HUES64 (cell line): ENCODE results near the gene AGBL5.
A peak's percentile ranks its signal among the peaks of the same experiment; 100 is the strongest.

Experiments used
- H3K27ac ChIP-seq: 2 replicates; pipeline ENCODE4 v1.7.0; 2013; ENCODE audit warnings: low read depth, low read length, inconsistent platforms
- H3K27me3 ChIP-seq: 2 replicates; pipeline ENCODE4 v1.6.1; 2013; ENCODE audit warnings: mild to moderate bottlenecking, low read length; ENCODE audit not compliant: insufficient read depth
- H3K36me3 ChIP-seq: 2 replicates; pipeline ENCODE4 v1.6.1; 2013; ENCODE audit warnings: mild to moderate bottlenecking, low read length; ENCODE audit not compliant: insufficient read depth
- H3K4me1 ChIP-seq: 2 replicates; pipeline ENCODE4 v1.6.1; 2013; ENCODE audit warnings: mild to moderate bottlenecking, low read length, moderate library complexity; ENCODE audit not compliant: insufficient read depth
- H3K4me3 ChIP-seq: 2 replicates; pipeline ENCODE4 v1.5.1; 2013; ENCODE audit warnings: mild to moderate bottlenecking, low read length, moderate library complexity
- H3K9ac ChIP-seq: 2 replicates; pipeline ENCODE4 v1.6.1; 2013; ENCODE audit warnings: mild to moderate bottlenecking, low read depth, low read length
- H3K9me3 ChIP-seq: 2 replicates; pipeline ENCODE4 v1.6.1; 2013; ENCODE audit warnings: low read depth, low read length; ENCODE audit not compliant: insufficient read depth
- WGBS: fragments of 150-250, 120-280 bp; methylation state at CpG from one replicate; pipeline ENCODE4 v1.1.7; 2013; ENCODE audit warnings: missing lambda C conversion rate; 5-methylcytosine and 5-hydroxymethylcytosine counted together

The AGBL5 gene

DNA sequence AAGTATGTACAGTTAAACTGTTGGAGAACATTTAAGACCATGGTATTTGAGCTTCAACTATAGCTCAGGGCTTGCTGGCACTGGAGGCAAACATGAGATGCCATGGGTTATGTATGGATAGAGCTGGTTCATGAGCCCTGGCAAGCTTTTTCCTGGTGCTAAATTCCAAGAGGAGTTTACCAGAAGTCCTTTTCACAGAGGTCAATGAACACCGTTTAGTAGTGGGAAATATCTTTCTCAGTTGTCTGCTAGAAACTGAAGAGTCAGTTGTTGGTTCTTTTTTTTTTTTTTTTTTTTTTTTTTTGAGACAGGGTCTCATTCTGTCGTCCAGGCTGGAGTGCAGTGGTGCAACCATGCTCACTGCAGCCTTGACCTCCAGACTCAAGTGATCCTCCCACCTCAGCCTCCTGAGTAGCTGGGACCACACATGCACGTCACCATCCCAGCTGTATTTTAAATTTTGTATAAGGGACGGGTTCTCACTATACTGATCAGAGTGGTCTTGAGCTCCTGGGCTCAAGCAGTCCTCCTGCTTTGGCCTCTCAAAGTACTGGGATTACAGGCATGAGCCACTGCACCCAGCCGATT lies 36.4 kb downstream of the AGBL5 start:
- H3K9me3 ChIP-seq = no peaks in the 10 kb centered on the region
- H3K36me3 ChIP-seq = no peaks in the 10 kb centered on the region
- 92% methylated on average over 5 of the region's 5 CpGs for WGBS
- H3K4me3 ChIP-seq = no peak overlapping the region
- H3K27me3 ChIP-seq = peaks cover 24% of the 10 kb centered on the region
- H3K4me1 ChIP-seq = 0 out of 2 replicates have a peak, but pooled peaks cover 5% of the 10 kb centered on the region
- no peak overlapping the region for H3K9ac ChIP-seq
- no peak overlapping the region for H3K27ac ChIP-seq

DNA sequence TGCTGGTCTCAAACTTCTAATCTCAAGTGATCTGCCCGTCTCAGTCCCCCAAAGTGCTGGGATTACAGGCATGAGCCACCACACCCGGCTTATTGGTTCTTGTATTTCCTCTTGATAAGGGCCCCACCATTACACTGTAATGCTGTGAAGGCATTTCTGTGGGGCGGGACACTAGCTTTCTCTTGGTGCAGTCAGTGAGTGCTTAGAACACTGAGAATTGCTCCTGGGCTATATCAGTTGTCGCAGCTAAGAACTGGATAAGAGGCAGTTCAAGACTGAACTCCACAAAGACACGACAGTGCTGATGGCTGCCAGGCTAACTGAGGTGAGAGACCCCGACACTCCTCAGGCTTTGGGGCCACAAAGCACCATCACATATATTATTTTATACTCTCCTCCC lies 37.2 kb downstream of the AGBL5 start:
- Histone ChIP-seq H3K9ac (no peak overlapping the region), H3K4me3 (no peak overlapping the region), H3K36me3 (no peaks in the 10 kb centered on the region), H3K9me3 (no peaks in the 10 kb centered on the region), H3K4me1 (0 out of 2 replicates have a peak, but pooled peaks cover 5% of the 10 kb centered on the region), H3K27me3 (peaks cover 24% of the 10 kb centered on the region), H3K27ac (no peak overlapping the region)
- WGBS = 90% methylated on average over 6 of the region's 6 CpGs

DNA sequence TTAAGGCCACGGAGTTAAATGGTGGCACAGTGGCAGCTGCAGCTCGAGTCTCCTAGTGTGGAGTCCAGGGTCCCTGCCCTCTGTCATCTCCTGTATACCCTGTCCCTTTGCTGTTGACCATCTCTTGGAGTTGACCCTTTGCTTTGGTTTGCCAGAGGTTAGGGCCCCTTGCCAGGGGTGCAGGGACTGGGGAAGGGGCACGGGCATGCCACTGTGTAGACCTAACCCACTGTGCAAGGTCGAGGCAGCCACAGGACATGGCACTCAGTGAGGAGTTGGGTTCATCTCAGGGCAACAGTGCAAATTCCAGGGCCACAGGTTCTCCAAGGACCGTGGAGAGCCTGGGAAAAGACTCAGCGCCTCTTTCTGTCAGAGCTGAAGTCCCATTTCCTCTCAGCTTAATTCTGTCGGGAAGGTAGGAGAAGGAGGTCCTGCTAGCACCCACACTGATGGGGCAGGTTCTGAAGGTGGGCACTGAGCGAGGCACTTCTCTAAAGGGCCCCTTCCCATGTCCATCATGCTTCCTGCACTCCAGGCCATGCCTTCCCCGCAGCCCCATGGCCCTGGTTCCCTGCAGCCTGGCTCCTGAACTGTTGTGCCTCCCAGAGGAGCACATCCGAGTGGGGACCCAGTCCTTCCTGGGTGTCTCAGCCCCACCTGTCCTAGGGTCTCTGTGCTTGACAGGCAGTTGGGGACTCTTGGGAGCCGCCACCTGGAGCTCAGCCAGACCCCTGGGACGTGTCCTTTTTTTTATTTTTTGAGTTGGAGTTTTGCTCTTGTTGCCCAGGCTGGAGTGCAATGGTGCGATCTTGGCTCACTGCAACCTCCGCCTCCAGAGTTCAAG lies 37.9 kb downstream of the AGBL5 start:
- H3K9ac ChIP-seq = no peak overlapping the region
- no peak overlapping the region for H3K4me3 ChIP-seq
- WGBS = 92% methylated on average over 14 of the region's 14 CpGs
- H3K36me3 ChIP-seq = no peaks in the 10 kb centered on the region
- H3K4me1 ChIP-seq = 0 out of 2 replicates have a peak, but pooled peaks cover 5% of the 10 kb centered on the region
- no peaks in the 10 kb centered on the region for H3K9me3 ChIP-seq
- H3K27me3 ChIP-seq = peaks cover 24% of the 10 kb centered on the region
- H3K27ac ChIP-seq = no peak overlapping the region

DNA sequence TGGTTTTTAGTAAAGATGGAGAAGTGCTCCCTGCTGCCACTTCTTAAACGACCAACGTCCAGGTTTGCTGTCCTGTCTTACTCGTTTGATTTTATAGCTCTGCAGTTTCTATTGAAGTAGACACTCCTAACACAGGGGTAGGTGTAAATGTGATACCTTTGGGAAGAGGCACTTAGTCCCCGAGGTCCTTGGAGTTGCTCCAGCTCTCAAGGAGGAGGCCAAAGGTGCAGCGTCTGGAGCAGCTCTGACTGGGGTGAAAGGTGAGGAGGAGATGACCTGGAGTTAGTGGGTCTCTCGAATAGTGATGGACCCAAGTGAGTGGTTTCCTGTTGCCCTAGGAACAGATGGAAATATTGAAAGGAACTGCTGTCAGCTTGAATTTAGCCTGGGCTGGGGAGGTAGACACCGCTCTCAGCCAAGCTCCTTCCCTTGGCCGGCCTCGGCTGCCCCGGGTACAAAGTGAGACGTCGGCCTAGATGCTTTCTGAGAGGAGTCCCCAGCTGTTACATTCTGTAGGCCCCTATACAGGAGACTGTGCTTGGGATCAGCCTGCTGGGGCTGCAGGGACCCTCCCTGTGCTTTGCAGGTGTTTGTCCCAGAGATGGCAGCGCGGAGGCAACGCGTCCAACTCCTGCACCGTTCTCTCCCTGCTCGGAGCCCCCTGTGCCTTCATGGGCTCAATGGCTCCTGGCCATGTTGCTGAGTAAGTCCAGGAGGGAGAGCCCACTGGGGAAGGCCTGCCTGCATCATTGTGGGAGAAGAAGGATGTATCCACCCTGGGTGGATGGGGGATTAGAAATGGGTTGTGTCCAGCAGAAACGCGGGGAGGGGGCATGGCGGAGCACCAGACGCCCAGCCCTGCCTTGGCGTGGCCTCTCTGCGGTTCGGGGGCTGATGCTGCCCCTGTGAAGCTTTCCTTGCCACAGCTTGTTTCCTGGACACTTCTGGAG lies 40.6 kb downstream of the AGBL5 start:
- Histone ChIP-seq H3K36me3 (no peaks in the 10 kb centered on the region), H3K27ac (no peak overlapping the region), H3K9ac (no peak overlapping the region), H3K4me3 (no peak overlapping the region), H3K9me3 (no peaks in the 10 kb centered on the region), H3K27me3 (peaks cover 8% of the 10 kb centered on the region), H3K4me1 (peaks cover 8% of the 10 kb centered on the region; the same call in 1 of the 2 replicates)
- 84% methylated on average over 25 of the region's 25 CpGs for WGBS

DNA sequence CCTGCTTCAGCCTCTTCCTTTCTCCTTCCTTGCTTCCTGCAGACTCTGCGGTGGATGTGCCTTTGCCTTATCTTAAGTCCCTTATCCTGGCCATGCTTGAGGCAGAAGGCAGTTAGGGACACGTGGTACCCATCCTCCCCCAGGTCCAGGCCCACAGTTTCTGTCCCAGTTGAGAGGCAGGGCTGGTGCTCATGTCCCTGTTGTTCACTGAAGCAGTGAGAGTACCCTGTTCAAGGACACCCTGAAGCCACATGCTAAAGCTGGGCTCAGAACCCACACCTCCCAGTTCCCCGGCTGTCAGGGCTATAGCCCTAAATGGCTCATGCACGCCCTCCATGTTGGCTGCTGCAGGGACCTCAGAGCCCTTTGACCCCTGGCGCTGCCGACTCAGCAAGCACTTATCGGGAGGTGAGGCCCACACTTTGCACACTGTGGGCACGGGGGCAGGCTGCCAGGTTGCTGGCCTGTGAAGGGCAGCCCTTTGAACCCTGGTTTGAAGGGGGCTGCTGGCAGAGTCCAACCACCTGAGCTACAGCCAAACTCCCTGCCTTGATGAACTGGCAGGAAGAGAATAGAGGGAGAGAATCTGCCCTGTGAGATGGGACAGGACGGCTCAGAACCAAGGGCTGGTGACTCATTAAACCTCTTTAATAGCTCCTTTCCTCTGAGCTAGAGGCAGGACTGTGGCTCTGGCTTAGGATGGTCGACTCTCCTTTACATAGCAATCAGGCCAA lies 41.4 kb downstream of the AGBL5 start:
- Histone ChIP-seq H3K36me3 (no peaks in the 10 kb centered on the region), H3K27ac (no peak overlapping the region), H3K4me1 (peaks cover 4% of the 10 kb centered on the region; the same call in 1 of the 2 replicates), H3K9me3 (no peaks in the 10 kb centered on the region), H3K27me3 (peaks cover under 1% of the 10 kb centered on the region; the same call in 1 of the 2 replicates), H3K9ac (no peak overlapping the region; the same call in 1 of the 2 replicates), H3K4me3 (no peak overlapping the region)
- WGBS = 82% methylated on average over 10 of the region's 10 CpGs

DNA sequence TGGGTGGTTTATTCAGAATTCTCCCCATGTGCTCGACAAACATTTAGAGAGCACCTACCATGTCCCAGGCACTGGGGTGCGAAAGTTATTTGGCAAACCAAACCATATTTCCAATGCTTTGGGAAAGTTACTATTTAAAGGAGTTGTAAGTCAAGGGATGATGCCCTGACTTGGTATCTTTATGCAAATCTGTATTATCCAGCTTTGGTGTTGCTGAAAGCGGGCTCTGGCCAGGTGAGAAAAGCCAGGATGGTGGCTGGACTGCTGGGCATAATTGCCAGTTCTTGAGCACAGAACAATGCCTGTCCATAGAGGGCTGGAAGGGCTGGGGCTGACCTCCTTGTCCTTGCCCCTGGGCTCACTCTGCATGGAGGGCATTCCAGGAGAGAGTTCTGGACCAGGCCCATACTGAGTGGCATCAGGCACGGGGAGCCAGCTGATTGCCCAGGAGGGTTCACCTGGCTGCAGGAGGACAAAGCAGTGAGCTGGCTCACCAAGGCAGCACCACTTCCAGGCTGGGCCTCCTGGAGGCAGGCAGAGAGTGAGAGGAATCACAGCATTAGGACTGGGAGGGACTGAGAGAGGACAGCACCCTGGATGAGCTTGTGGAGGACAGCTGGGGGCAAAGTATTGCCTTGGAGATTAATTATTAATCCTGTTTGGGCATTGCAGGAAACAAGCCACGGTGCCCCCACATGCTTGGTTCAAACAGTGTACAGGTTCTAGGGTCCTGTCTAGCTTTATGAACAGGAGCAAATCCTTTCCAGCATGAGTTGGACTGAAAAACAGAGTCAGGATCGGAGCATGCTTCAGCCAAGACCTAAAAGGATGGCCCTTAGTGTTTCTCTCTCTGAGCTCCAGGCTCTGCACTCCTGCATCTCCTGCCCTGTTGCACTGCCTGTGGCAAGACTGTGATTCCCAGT lies 42.2 kb downstream of the AGBL5 start:
- Histone ChIP-seq H3K27ac (no peak overlapping the region), H3K4me3 (no peak overlapping the region), H3K4me1 (peaks cover 4% of the 10 kb centered on the region; the same call in 1 of the 2 replicates), H3K9me3 (no peaks in the 10 kb centered on the region), H3K9ac (no peak overlapping the region; the same call in 1 of the 2 replicates), H3K36me3 (no peaks in the 10 kb centered on the region), H3K27me3 (no peaks in the 10 kb centered on the region)
- 85% methylated on average over 6 of the region's 6 CpGs for WGBS

DNA sequence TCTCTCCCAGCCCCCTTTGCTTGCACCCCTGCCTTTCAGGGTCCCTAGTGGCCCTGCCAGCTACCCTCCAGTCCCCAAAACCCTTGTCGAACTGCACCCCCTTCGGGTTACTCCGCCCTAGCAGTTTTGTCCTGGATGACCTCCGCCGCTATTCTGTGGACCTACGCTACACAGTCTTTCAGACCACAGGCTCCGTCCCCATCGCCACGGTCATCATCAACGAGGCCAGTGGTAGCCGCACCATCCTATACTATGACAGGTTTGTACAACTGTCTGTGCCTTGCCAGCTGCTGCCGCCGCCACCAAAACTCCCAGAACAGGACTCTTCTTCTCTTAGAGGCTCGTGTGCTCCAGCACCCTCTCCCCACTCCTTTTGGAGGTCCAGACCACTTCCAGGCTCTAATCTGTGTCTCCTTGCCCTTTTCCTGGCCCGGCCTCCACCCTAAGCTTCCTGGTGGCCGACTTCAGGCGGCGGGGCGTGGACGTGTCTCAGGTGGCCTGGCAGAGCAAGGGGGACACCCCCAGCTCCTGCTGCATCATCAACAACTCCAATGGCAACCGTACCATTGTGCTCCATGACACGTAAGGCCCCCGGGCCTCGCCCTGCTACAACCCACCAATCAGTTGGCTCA lies 43.0 kb downstream of the AGBL5 start:
- no peaks in the 10 kb centered on the region for H3K27me3 ChIP-seq
- H3K9me3 ChIP-seq = no peaks in the 10 kb centered on the region
- H3K27ac ChIP-seq = no peak overlapping the region
- peaks cover 4% of the 10 kb centered on the region; the same call in 1 of the 2 replicates for H3K4me1 ChIP-seq
- no peak overlapping the region for H3K9ac ChIP-seq
- H3K4me3 ChIP-seq = no peak overlapping the region
- H3K36me3 ChIP-seq = no peaks in the 10 kb centered on the region
- WGBS = 92% methylated on average over 24 of the region's 24 CpGs

DNA sequence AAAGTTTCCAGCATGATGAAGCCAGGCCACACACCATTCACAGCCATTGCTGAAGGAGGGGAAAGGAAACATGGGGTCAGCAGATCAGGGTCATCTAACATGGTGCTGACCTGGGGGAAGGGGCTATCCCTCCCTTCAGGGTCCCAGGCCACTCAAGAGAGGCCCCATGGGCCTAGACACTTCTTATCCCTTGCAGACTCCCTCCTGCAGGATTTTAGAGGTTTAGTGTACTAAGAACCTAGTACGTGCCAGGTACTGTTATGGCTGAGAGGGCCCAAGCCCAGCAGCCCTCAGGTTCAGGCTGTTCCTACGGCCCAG lies 43.9 kb downstream of the AGBL5 start:
- no peaks in the 10 kb centered on the region for H3K36me3 ChIP-seq
- H3K4me3 ChIP-seq = no peak overlapping the region
- H3K27me3 ChIP-seq = no peaks in the 10 kb centered on the region
- H3K9me3 ChIP-seq = no peaks in the 10 kb centered on the region
- H3K27ac ChIP-seq = no peak overlapping the region
- 89% methylated on average over 2 of the region's 2 CpGs for WGBS
- no peak overlapping the region for H3K9ac ChIP-seq
- peaks cover 4% of the 10 kb centered on the region; the same call in 1 of the 2 replicates for H3K4me1 ChIP-seq

DNA sequence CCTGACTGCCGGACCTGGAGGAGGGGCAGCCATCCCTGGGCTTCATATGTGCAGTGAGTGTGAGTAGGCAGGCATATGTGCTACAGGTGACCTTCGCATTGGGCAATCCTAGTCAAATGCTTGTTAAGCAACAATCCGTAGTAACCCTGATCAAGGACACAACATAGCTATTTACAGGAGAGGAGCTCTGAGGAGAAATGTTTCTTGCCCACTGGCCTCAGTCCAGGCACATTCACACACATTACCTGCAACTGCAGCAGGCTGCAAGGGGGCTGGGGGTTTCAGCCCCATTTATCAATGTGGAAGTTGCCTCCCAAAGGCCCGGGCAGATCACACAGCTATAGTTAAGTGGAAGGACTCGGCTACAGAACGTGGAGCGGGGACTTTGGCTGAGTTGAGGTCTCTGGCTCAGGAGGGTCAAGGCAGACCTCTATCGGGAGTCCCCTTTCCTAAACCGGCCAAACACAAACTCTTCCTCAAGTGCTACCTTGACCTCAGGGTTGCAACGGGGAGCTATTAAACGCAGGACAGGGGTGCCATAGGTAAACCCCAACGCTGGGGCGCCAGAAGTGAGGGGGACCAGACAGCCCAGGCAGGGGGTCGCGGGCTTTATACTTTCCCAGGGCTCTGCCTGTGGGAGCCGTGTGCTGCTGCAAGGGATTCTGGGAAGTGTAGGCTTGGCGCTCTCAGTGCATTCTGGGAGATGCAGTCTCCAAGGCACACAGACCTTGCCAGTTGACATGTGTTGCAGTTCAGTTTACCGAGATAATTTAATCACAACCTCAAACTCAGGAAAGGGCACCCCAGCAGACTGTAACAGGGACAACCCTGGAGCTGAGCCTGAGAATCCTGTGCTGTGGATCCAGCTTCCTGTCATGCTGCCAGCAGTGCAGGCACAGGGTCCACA lies 44.5 kb downstream of the AGBL5 start:
- Histone ChIP-seq H3K9ac (peak overlapping the region; percentile 27; the same call in 1 of the 2 replicates), H3K36me3 (no peaks in the 10 kb centered on the region), H3K4me3 (peak overlapping the region; percentile 45), H3K9me3 (no peaks in the 10 kb centered on the region), H3K27me3 (no peaks in the 10 kb centered on the region), H3K27ac (no peak overlapping the region; the same call in 1 of the 2 replicates), H3K4me1 (peaks cover 4% of the 10 kb centered on the region; the same call in 1 of the 2 replicates)
- 39% methylated on average over 18 of the region's 18 CpGs for WGBS
